Esophagus muscularis mucosa (tissue), 4 donors: ENCODE data around the gene DBNDD2. TPM values are rescaled to one million over a fixed set of nuclear protein-coding genes. Genes with fewer than 3 reads are reported as not detected.

Experiments
- DNase-seq: peaks from one replicate; pipeline ENCODE4 v3.0.0-alpha.2; 2017; ENCODE audit errors: extremely low spot score
- H3K27ac ChIP-seq, 4 donors: fragments of 200-600 bp; sonication (generic); replicated peaks in 1 of 4; 1 replicate in 3 of 4; 2 replicates in 1 of 4; pipeline ENCODE4 v1.5.1; 2016 to 2019; ENCODE audit warnings: mild to moderate bottlenecking in 1 of 4
- H3K27me3 ChIP-seq, 4 donors: fragments of 200-600 bp; sonication (generic); one replicate each; pipeline versions ENCODE4 v1.5.1 to v1.6.0; 2016 to 2019
- H3K36me3 ChIP-seq, 4 donors: fragments of 200-600 bp; sonication (generic); one replicate each; pipeline ENCODE4 v1.5.1; 2016 to 2019
- H3K4me1 ChIP-seq, 4 donors: fragments of 200-600 bp; sonication (generic); one replicate each; pipeline ENCODE4 v1.5.1; 2016 to 2019
- H3K4me3 ChIP-seq, 4 donors: fragments of 200-600 bp; sonication (generic); 1 replicate in 2 of 4; 2 replicates in 2 of 4; pipeline ENCODE4 v1.5.1; 2016 to 2019; ENCODE audit warnings: mild to moderate bottlenecking in 4 of 4, moderate library complexity in 1 of 4
- H3K9me3 ChIP-seq, 4 donors: fragments of 200-600 bp; sonication (generic); 1 replicate in 3 of 4; 2 replicates in 1 of 4; pipeline ENCODE4 v1.5.1; 2016 to 2019
- EP300 ChIP-seq: sonication (generic); formaldehyde crosslinking; IDR thresholded peaks from one replicate; pipeline ENCODE4 v1.6.1; 2017; ENCODE audit warnings: antibody characterized with exemption
- POLR2A ChIP-seq: fragments of 450-650 bp; IDR thresholded peaks from one replicate; pipeline ENCODE4 v1.6.1; 2017; ENCODE audit warnings: antibody characterized with exemption, moderate library complexity, mild to moderate bottlenecking, low read depth
- POLR2AphosphoS5 ChIP-seq, 2 donors: sonication (generic); formaldehyde crosslinking; IDR thresholded peaks; one replicate each; pipeline ENCODE4 v1.6.1; 2017; ENCODE audit warnings: antibody characterized with exemption in 2 of 2
- WGBS: methylation state at CpG from one replicate; pipeline ENCODE4 v1.1.5; 2018; 5-methylcytosine and 5-hydroxymethylcytosine counted together
- intact Hi-C: fragments of 100-400 bp; cut with DNase I; formaldehyde crosslinking; loops from one replicate; pipeline ENCODE4 v1.15.1; 2023
- total RNA-seq, 4 donors: library from RNA; depleted of rRNA; stranded (reverse); fragments of >200 nt; gene quantifications; one replicate each; pipeline versions ENCODE4 v1.1.0 to v1.2.1, GENCODE V29; 2016
- TF ChIP-seq, protein P1 (sequence below), 3 experiments: fragments of 200-600 bp in 2 of 3; fragments of 450-650 bp in 1 of 3; sonication (generic) in 2 of 3; IDR thresholded peaks; one replicate each; pipeline ENCODE4 v1.5.1; 2017 to 2019; ENCODE audit warnings: antibody characterized with exemption in 3 of 3, mild to moderate bottlenecking in 2 of 3, moderate library complexity in 1 of 3

The DBNDD2 gene
- total RNA-seq, 4 donors from 2014 or later: 63.0 to 130 (median 109) TPM

DNA sequence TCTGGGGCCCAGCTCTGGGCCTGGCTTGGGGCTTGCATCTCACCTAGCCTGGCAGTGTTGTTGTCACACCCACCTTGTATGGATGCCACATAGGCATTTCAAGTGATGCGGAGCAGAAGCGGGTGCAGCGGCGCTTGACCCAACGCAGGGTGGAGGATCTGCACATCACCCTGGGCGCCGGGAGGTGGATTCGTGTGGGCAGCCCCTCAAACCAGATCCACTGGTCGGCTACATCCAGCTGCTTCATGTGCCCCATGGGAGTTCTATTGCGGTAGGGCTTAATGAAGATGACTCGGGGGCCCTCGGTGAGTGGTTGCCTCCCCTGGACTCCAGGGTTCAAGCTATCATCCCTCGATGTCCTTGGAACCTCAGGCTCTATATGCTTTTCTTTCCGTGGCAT lies 33.1 kb upstream of the DBNDD2 start:
- Histone ChIP-seq H3K27me3 (no peaks in the 10 kb centered on the region), H3K36me3 (peaks cover 0 to 12% (median 4%) of the 10 kb centered on the region in 4 donors), H3K4me3 (no peak overlapping the region), H3K27ac (no peak overlapping the region), H3K9me3 (no peaks in the 10 kb centered on the region), H3K4me1 (peaks cover 17 to 24% (median 22%) of the 10 kb centered on the region in 4 donors)
- TF ChIP-seq POLR2A (no peak), POLR2AphosphoS5 (IDR thresholded peaks at IDR 0.05) (no peak), EP300 (no peak)
- TF ChIP-seq, protein P1, sequence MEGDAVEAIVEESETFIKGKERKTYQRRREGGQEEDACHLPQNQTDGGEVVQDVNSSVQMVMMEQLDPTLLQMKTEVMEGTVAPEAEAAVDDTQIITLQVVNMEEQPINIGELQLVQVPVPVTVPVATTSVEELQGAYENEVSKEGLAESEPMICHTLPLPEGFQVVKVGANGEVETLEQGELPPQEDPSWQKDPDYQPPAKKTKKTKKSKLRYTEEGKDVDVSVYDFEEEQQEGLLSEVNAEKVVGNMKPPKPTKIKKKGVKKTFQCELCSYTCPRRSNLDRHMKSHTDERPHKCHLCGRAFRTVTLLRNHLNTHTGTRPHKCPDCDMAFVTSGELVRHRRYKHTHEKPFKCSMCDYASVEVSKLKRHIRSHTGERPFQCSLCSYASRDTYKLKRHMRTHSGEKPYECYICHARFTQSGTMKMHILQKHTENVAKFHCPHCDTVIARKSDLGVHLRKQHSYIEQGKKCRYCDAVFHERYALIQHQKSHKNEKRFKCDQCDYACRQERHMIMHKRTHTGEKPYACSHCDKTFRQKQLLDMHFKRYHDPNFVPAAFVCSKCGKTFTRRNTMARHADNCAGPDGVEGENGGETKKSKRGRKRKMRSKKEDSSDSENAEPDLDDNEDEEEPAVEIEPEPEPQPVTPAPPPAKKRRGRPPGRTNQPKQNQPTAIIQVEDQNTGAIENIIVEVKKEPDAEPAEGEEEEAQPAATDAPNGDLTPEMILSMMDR (IDR thresholded peaks at IDR 0.05): no peak
- peak; percentile 50 for DNase-seq
- WGBS: 93% methylated on average over 14 of the region's 14 CpGs
- intact Hi-C loops: loop anchor here (1.0 to 5.0 kb wide), 4 partner anchors 32 to 397 kb away; partner anchors contain the start of gene DBNDD2

DNA sequence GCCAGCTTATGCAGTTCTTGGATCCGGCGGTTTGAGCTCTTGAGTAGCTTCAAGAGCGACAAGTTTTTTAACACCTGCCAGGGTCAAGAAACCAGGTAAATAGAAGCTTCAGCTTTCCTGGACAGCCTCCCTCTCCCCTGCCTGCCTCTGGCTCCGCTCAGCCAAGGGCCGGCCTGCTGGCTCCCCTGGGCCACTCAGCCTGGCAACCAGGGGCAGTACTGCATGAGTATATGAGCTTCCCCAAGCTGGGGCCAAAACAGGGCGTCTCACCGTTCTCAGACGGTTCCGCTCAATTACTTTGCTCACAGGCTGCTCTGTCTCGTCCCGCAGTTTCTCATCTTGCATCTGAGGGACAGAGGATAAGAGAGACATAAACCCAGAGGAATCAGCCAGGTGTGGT lies 30.8 kb upstream of the DBNDD2 start:
- no peaks in the 10 kb centered on the region for H3K27me3 ChIP-seq
- peak; percentile 55 for DNase-seq
- 95% methylated on average over 9 of the region's 11 CpGs for WGBS
- H3K27ac ChIP-seq: no peak overlapping the region
- TF ChIP-seq POLR2AphosphoS5 (IDR thresholded peaks at IDR 0.05) (no peak), EP300 (no peak), POLR2A (no peak)
- TF ChIP-seq, protein P1 (IDR thresholded peaks at IDR 0.05): no peak
- no peak overlapping the region for H3K4me3 ChIP-seq
- intact Hi-C loops: no loop called here
- peaks cover 0 to 12% (median 4%) of the 10 kb centered on the region in 4 donors for H3K36me3 ChIP-seq
- H3K4me1 ChIP-seq: peaks cover 16 to 21% (median 19%) of the 10 kb centered on the region in 4 donors
- H3K9me3 ChIP-seq: no peaks in the 10 kb centered on the region

DNA sequence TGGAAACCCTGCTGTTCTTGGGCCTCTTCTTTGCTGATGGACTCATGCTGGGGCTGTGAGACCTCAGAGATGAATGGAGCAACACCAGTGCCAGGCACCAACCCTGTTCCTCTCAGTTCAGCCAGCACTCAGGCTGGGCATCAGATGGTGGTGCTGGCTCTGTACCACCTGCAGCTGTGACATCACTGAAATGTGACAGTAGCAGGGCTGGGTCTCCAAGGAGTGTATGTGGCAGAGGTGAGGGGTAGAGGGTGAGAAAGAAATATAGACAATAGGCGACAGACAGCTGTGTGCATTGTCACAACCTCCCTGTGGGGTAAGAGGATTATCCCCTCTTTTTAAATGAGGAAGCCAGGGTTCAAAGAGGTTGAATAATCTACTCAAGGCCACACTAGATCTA lies 29.9 kb upstream of the DBNDD2 start, which contains the start of gene TP53TG5:
TSS of gene TP53TG5 (minus strand) at position 135 of the 400 bp plus-strand sequence. CDS start at position 46, 89 bp downstream.
- TF ChIP-seq EP300 (no peak), POLR2A (no peak), POLR2AphosphoS5 (IDR thresholded peaks at IDR 0.05) (no peak)
- TF ChIP-seq, protein P1 (IDR thresholded peaks at IDR 0.05): no peak
- H3K27me3 ChIP-seq: no peaks in the 10 kb centered on the region
- H3K4me1 ChIP-seq: peaks cover 6 to 11% (median 10%) of the 10 kb centered on the region in 4 donors
- no peak within 1 kb of the TSS for H3K4me3 ChIP-seq
- no peak within 1 kb of the TSS for H3K27ac ChIP-seq
- intact Hi-C loops: no loop called here
- DNase-seq: peak; percentile 60
- H3K9me3 ChIP-seq: no peaks in the 10 kb centered on the region
- WGBS: 94% methylated on average over 1 of the region's 1 CpG
- H3K36me3 ChIP-seq: peaks cover 0 to 12% (median 4%) of the 10 kb centered on the region in 4 donors

DNA sequence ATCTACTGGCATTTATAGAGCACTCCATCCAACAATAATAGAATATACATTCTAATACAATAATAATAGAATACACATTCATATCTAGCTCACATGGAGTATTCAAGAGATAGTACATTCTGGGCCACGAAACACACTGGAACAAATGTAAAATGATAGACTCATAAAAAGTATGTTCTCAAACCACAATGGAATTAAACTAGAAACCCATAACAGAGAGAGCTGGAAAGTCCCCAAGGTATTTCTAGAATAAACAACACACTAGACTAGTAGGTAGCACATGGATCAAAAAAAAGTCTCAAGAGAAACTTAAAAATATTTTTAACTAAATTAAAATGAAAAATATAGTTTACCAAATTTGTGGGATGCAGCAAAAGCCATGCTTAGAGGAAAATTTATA lies 20.8 kb upstream of the DBNDD2 start:
- DNase-seq: no peak
- 100% methylated on average over 1 of the region's 1 CpG for WGBS
- H3K36me3 ChIP-seq: no peaks in the 10 kb centered on the region
- intact Hi-C loops: no loop called here
- no peaks in the 10 kb centered on the region for H3K9me3 ChIP-seq
- H3K27ac ChIP-seq: no peak overlapping the region
- H3K4me3 ChIP-seq: no peak overlapping the region
- no peaks in the 10 kb centered on the region for H3K4me1 ChIP-seq
- no peak for TF ChIP-seq POLR2A
- TF ChIP-seq, protein P1 (IDR thresholded peaks at IDR 0.05): no peak
- no peak for TF ChIP-seq POLR2AphosphoS5 (IDR thresholded peaks at IDR 0.05)
- TF ChIP-seq EP300: no peak
- no peaks in the 10 kb centered on the region for H3K27me3 ChIP-seq

DNA sequence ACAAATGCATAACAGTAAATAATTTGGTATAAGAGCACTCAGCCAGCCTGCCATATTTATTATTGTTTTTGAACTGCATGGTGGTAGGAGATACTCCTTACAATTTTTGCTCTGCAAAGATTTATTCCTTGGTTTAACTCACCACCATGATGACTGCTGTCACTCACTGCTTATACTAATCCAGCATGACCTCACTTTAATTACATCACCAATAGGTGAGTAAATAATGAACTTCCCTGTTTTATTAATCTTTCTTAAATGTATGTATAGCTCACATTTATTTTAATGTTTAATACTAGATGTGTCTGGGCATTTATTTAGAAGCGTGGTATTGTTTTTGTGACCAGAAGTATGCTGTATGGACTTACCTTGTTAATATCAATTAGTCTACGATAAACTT lies 17.2 kb upstream of the DBNDD2 start:
- intact Hi-C loops: no loop called here
- no peak for DNase-seq
- Histone ChIP-seq H3K9me3 (no peaks in the 10 kb centered on the region), H3K36me3 (peaks cover 0 to 10% (median 0%) of the 10 kb centered on the region in 4 donors), H3K27ac (no peak overlapping the region), H3K27me3 (no peaks in the 10 kb centered on the region), H3K4me1 (no peaks in the 10 kb centered on the region), H3K4me3 (no peak overlapping the region)
- 97% methylated on average over 2 of the region's 2 CpGs for WGBS
- TF ChIP-seq, protein P1 (IDR thresholded peaks at IDR 0.05): no peak
- TF ChIP-seq POLR2AphosphoS5 (IDR thresholded peaks at IDR 0.05) (no peak), POLR2A (no peak), EP300 (no peak)
